Activated CD8-positive, alpha-beta T cell treated with anti-CD3 and anti-CD28 coated beads for 36 hours (primary cell): Measurements from ENCODE around the gene LIMK1. TPM values are rescaled to one million over a fixed set of nuclear protein-coding genes. Genes with fewer than 3 reads are reported as not detected.
A peak's percentile ranks its signal among the peaks of the same experiment; 100 is the strongest.

Source experiments
- ATAC-seq: fragments of 200-7000 bp; cut with Tn5 transposase; one replicate; pipeline ENCODE4 v1.10.0; 2021; ENCODE audit warnings: mild to moderate bottlenecking, moderate library complexity
- CTCF ChIA-PET: fragments of 350-600 bp; sonication (Branson Sonifier 250); formaldehyde crosslinking; loops from one replicate; lab custom pipeline; 2021; ENCODE audit warnings: antibody characterized with exemption; lab: Charles Lee
- POLR2A ChIA-PET: fragments of 350-600 bp; sonication (Branson Sonifier 250); formaldehyde crosslinking; loops from one replicate; lab custom pipeline; 2021; ENCODE audit warnings: antibody characterized with exemption; lab: Charles Lee
- DNase-seq: peaks from one replicate; pipeline ENCODE4 v3.0.0-alpha.2; 2020
- H3K27ac Mint-ChIP-seq: one replicate; pipeline ENCODE4 v1.8.0; 2021; ENCODE audit warnings: mild to moderate bottlenecking, mixed read lengths
- H3K27me3 Mint-ChIP-seq: one replicate; pipeline ENCODE4 v1.8.0; 2021; ENCODE audit warnings: mixed read lengths
- H3K36me3 Mint-ChIP-seq: one replicate; pipeline ENCODE4 v1.8.0; 2021; ENCODE audit warnings: low read depth, mixed read lengths
- H3K4me1 Mint-ChIP-seq: one replicate; pipeline ENCODE4 v1.8.0; 2021; ENCODE audit warnings: low read depth, mixed read lengths
- H3K4me3 Mint-ChIP-seq: one replicate; pipeline ENCODE4 v1.8.0; 2021; ENCODE audit warnings: mild to moderate bottlenecking, moderate library complexity, mixed read lengths
- H3K9me3 Mint-ChIP-seq: one replicate; pipeline ENCODE4 v1.8.0; 2021; ENCODE audit warnings: mixed read lengths
- intact Hi-C: fragments of 100-400 bp; cut with micrococcal nuclease; formaldehyde crosslinking; loops from one replicate; pipeline ENCODE4 v1.10.0; 2022
- total RNA-seq, 2 experiments: library from RNA; stranded (reverse); gene quantifications; one replicate each; pipeline ENCODE4 v1.2.3, GENCODE V29; 2021
- TF ChIP-seq, protein P1 (sequence below): fragments of 200-600 bp; IDR thresholded peaks from one replicate; pipeline ENCODE4 v1.8.0; 2022; ENCODE audit warnings: antibody characterized with exemption, mild to moderate bottlenecking

LIMK1 gene
- total RNA-seq, 2 experiments from 2014 or later: 17.8 to 20.8 TPM

DNA sequence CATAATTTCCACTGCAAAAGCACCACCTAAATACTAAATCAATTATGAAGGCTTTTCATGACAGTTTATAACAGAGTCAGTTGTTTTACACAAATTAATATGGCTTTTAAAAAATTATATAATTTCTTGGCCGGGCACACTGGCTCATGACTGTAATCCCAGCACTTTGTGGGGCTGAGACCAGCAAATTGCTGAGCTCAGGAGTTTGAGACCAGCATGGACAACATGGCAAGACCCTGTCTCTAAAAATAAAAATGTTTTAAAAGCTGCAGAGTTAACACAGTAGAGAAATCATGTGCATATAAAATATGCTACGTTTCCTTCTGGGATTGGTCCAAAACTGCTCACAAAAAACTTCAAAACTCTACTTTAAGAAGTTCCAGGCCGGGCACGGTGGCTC, 46.9 kb downstream of the LIMK1 start:
- Mint-ChIP-seq H3K4me1 (peaks cover 2% of the 10 kb centered on the region), H3K27me3 (no peaks in the 10 kb centered on the region), H3K9me3 (no peaks in the 10 kb centered on the region), H3K4me3 (no peak overlapping the region), H3K36me3 (no peaks in the 10 kb centered on the region), H3K27ac (no peak overlapping the region)
- POLR2A ChIA-PET: no interaction called here
- CTCF ChIA-PET: no interaction called here
- DNase-seq (no peak), ATAC-seq (no peak)
- TF ChIP-seq, protein P1, sequence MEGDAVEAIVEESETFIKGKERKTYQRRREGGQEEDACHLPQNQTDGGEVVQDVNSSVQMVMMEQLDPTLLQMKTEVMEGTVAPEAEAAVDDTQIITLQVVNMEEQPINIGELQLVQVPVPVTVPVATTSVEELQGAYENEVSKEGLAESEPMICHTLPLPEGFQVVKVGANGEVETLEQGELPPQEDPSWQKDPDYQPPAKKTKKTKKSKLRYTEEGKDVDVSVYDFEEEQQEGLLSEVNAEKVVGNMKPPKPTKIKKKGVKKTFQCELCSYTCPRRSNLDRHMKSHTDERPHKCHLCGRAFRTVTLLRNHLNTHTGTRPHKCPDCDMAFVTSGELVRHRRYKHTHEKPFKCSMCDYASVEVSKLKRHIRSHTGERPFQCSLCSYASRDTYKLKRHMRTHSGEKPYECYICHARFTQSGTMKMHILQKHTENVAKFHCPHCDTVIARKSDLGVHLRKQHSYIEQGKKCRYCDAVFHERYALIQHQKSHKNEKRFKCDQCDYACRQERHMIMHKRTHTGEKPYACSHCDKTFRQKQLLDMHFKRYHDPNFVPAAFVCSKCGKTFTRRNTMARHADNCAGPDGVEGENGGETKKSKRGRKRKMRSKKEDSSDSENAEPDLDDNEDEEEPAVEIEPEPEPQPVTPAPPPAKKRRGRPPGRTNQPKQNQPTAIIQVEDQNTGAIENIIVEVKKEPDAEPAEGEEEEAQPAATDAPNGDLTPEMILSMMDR: no peak
- intact Hi-C loops: no loop called here

DNA sequence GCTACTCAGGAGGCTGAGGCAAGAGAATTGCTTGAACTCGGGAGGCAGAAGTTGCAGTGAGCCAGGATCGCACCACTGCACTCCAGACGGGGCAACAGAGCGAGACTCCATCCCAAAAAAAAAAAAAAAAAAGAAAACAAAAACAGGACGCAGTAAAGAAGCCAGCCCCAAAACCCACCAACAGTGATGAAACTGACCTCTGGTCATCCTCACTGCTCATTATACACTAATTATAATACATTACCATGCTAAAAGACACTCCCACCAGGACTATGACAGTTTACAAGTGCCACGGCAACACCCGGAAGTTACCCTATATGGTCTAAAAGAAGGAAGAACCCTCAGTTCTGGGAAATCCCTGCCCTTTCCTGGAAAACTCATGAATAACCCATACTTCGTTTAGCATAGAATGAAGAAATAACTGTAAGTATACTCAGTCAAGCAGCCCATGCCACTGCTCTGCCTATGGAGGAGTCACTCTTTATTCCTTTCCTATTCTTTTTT, 50.6 kb downstream of the LIMK1 start:
- POLR2A ChIA-PET: interaction anchor here (0.5 kb wide), 1 partner anchor 73 kb away, joined by 3 read pairs; no protein-coding TSS in a partner anchor
- H3K4me1 Mint-ChIP-seq: peaks cover 2% of the 10 kb centered on the region
- H3K36me3 Mint-ChIP-seq: no peaks in the 10 kb centered on the region
- H3K27ac Mint-ChIP-seq: no peak overlapping the region
- TF ChIP-seq, protein P1: no peak
- peak; percentile 49 for DNase-seq
- intact Hi-C loops: no loop called here
- no peak overlapping the region for H3K4me3 Mint-ChIP-seq
- H3K9me3 Mint-ChIP-seq: no peaks in the 10 kb centered on the region
- CTCF ChIA-PET: no interaction called here
- no peaks in the 10 kb centered on the region for H3K27me3 Mint-ChIP-seq
- peak; percentile 67 for ATAC-seq

GRCh38 chr7:74138334-74138867, 54.8 kb downstream of the LIMK1 start:
- Mint-ChIP-seq H3K27ac (no peak overlapping the region), H3K9me3 (no peaks in the 10 kb centered on the region), H3K4me3 (no peak overlapping the region), H3K36me3 (no peaks in the 10 kb centered on the region), H3K27me3 (no peaks in the 10 kb centered on the region), H3K4me1 (peaks cover 7% of the 10 kb centered on the region)
- ChIA-PET CTCF (interaction anchor here (1.3 kb wide), 1 partner anchor 263 kb away, joined by 4 read pairs; no protein-coding TSS in a partner anchor), POLR2A (no interaction called here)
- DNase-seq: no peak
- TF ChIP-seq, protein P1: no peak
- ATAC-seq: no peak
- intact Hi-C loops: no loop called here

- POLR2A ChIA-PET: no interaction called here
- H3K4me1 Mint-ChIP-seq: peaks cover 6% of the 10 kb centered on the region
- no peaks in the 10 kb centered on the region for H3K9me3 Mint-ChIP-seq
- CTCF ChIA-PET: interaction anchor here (1.3 kb wide), 1 partner anchor 262 kb away, joined by 4 read pairs; no protein-coding TSS in a partner anchor
- H3K27ac Mint-ChIP-seq: no peak overlapping the region
- H3K4me3 Mint-ChIP-seq: no peak overlapping the region
- DNase-seq (no peak), ATAC-seq (no peak)
- TF ChIP-seq, protein P1: no peak
- intact Hi-C loops: no loop called here
- H3K36me3 Mint-ChIP-seq: no peaks in the 10 kb centered on the region
- H3K27me3 Mint-ChIP-seq: no peaks in the 10 kb centered on the region
These were observed 55.6 kb downstream of the LIMK1 start for GRCh38 chr7:74138945-74139843.
